DMS53 (cell line): ENCODE data around the gene DNAH9.

Source experiments
- DNase-seq: peaks from one replicate; lab custom pipeline; 2025; lab: John Stamatoyannopoulos, UW

The DNAH9 gene

GRCh38 chr17:11840831-11841230 lies 242.6 kb downstream of the DNAH9 start:
- no peak for DNase-seq

GRCh38 chr17:11848330-11848729 lies 250.1 kb downstream of the DNAH9 start:
- DNase-seq, result no peak

DNA sequence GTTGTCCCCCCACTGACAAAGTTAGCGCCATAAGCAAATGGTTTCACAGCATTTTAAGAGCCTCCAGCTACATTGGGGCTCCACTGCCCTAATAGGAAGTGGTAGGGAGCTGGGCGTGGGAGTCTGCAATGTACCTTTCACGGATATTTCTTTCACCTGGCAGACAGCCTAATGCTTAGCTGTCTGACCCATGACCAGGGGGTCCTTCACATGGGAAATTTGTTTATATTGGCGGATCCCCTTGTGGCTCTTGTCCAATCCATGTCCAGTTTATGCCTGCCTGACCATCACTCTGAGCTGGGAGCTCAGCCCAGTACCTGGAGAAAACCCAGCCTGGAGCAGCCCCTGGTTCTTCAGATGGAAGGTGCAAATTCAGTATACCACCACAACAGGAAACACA lies 254.0 kb downstream of the DNAH9 start:
- no peak for DNase-seq

- DNase-seq, result no peak
Observed at GRCh38 chr17:11852912-11853311, 254.6 kb downstream of the DNAH9 start.

DNA sequence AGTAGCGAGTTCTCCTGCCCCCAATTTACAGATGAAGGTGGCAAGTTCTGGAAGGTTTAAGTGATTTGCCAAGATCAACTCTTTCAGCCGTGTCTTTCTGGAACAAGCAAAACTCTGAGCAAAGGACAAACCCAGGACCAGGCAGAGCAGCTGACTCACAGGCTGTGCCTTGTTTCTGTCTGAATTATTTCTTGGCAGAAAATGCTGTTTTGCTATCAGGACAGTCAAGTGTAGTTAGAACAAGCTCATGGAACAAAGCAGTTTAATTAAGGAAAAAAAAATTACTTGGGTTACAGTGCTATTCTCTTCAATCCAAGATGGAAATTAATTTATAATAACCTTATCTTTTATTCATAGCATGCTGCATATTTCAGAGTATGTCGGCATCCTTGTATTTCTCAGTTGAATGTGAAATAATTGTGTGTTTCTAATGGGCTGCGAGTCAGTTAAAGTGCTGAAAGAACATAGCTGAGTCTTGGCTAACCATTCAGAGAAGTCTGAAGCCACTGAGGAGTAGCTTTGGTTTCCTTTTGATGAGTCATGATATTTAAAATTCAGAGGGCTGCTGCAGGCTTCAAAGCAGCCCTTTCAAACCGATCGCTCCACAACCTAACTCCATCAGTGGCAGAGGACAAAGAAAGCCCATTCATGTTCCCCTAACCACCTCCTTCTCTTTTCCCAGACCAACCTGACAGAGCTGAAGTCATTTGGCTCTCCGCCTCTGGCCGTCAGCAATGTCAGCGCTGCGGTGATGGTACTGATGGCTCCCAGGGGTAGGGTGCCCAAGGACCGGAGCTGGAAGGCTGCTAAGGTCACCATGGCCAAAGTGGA lies 255.3 kb downstream of the DNAH9 start:
- DNase-seq, result no peak

DNA sequence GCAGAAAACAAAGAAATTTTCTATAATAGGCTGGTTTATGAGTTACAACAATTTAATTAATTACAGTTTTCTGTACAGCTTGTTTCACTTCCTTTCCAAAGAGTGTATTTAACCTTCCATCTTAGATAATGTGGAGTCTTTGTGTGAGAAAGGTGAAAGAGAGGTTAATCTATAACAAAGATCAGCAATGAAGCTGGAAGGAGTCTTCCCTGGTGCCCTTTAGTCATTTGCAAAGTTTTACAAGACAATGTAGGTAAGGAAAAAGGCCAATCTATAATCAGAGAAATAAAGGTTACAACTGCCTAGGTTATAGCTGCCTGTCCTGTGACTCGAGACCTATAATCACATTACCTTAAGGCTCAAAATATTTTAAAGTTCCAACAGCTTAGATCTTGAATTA lies 257.0 kb downstream of the DNAH9 start:
- no peak for DNase-seq

DNA sequence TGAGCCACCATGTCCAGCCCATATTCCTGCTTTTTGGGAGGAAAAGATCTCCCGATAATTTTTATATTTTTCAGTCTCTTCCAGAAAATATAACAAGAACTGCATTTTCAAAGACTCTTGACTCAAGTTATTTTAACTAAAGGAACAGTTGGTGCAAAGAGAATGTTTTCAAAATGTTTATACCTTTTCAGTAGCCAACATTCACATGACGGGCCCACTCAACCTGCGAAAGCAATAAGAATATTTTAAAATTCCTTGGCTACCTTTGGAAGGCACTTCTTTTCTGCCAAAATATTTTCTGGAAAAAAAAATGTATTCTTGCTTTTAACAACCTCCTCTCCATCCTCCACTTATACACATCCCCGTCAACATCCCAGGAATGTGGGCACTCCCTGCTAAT lies 258.7 kb downstream of the DNAH9 start:
- no peak for DNase-seq

GRCh38 chr17:11869680-11870394 lies 271.6 kb downstream of the DNAH9 start:
- no peak for DNase-seq

- no peak for DNase-seq
Observed at GRCh38 chr17:11871773-11872172, 273.5 kb downstream of the DNAH9 start.

GRCh38 chr17:11874756-11875155 lies 276.5 kb downstream of the DNAH9 start:
- DNase-seq, result no peak

GRCh38 chr17:11880714-11881113 lies 282.4 kb downstream of the DNAH9 start:
- peak; percentile 32 for DNase-seq

DNA sequence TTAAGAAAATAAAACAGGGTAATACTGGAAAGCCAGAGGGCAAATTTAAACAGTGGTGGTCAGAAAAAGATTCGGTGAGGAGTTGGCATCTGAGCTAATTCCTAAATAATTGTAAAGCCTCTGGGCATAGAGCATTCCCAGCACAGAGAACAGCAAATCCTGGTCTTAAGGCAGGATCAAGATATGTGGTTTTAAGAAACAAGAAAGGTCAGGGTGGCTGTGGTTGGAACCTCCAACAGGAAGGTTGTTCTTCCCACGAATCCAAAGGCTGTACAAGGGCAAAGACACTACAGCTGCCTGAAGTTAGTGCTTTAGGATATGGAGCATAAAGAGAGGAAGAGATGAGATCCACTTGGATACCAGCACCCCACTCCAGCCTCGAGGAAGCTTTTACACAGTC lies 284.4 kb downstream of the DNAH9 start:
- DNase-seq, result no peak

GRCh38 chr17:11885051-11885450 lies 286.8 kb downstream of the DNAH9 start:
- no peak for DNase-seq

GRCh38 chr17:11889266-11889665 lies 291.0 kb downstream of the DNAH9 start:
- no peak for DNase-seq

DNA sequence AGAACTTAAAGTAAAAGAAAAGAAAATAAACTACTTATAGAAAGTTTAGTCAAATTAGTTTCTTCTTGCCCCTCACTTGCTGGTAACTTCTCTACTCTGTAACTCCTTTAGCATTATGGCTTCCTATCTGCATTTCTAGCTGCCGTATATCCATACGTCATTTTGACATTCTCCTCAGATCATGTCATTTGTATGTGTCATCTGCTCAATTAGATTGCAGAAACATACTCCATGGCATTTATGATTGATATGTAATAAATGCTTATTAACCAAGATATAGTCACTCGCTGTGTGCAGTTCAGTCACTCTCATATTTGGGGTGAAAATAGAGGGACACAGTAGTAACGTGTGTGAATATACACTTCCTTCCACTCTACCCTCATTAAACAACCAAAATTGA lies 295.6 kb downstream of the DNAH9 start:
- no peak for DNase-seq

DNA sequence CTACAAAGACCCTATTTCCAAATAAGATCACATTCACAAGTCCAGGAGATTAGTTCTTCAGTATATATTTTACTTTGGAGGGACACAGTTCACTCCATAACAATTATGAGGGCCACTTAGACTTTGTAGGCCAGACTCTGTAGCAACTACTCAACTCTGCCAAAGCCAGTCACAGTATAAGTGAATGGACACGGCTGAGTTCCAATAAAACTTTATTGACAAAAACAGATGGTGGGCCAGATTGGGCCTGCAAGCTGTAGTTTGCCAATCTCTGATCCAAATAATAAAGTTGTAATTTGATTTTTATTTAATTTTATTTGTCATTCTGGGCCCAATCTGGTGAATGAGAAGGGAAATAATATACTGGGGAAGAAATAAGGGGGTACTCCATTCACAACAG lies 297.9 kb downstream of the DNAH9 start:
- DNase-seq, result no peak

DNA sequence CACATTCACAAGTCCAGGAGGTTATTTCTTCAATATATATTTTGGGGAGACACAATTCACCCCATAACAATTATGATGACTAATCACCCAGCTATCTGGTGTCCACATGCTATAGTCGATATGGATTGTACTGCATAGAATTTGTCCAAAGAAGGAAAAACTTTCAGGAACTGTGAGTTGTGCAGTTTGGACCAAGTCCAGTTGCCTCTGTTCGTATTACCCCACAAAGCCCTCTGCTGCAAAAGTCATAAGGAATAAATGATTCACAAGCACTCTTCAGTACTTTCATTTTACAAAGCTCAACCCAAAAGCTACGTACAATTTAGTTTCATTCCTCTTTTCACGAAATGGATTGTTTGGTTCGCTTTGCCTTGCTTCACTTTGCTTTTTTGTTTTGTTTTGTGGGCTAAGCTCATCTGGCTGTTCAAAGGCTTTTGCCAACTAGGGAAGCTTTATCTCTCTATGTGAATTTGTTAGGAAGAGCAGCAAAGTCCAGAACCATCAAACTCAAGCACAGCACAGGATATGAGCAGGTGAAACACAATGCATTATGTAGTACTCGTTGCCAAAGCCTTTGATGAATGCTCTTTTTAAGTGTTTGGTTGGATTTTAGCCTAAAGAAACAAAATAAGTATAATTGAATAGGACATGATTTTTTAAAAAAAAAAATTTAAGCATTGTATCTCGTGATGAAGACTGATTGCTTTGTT lies 300.4 kb downstream of the DNAH9 start:
- DNase-seq, result no peak

DNA sequence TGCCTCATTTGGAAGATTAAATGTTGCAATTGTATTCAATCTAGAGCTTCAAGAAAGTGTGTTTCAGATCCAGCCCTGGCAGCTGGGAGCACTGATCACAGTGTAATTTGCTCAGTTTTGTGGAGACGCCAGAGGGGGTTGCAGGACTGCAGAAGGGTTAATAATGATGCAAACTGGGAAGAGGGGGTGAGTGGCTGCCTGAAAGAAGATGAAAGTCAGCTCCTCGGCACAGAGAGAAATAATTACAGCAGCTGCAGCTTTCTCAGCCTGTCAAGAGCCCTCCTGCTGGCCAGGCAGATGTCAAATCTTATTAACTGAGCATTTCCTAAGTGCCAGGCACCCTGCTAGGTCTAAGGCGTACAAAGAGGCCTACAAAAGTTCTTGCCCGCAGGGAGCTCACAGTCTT lies 301.3 kb downstream of the DNAH9 start:
- no peak for DNase-seq

- no peak for DNase-seq
Observed at GRCh38 chr17:11900041-11900476, 301.8 kb downstream of the DNAH9 start.

DNA sequence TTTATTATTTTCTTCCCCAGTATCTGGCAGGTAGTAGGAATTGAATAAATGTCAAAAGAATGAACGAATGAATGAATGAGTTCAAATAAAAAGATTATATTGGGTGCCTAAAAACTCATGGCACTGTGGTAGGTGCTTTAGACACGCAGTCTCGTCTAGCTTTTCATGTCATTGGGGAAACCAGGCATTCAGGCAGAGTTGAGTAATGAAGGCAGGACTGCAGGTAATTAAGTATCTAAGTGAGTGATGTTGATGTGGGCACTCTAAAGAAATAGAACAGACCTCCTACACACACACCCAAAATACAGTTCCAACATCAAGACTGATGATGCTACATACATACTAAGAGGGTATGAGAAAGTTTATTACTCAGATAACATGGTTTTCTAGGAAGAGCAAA lies 302.4 kb downstream of the DNAH9 start:
- DNase-seq, result no peak

GRCh38 chr17:11901931-11902330 lies 303.7 kb downstream of the DNAH9 start:
- no peak for DNase-seq

DNA sequence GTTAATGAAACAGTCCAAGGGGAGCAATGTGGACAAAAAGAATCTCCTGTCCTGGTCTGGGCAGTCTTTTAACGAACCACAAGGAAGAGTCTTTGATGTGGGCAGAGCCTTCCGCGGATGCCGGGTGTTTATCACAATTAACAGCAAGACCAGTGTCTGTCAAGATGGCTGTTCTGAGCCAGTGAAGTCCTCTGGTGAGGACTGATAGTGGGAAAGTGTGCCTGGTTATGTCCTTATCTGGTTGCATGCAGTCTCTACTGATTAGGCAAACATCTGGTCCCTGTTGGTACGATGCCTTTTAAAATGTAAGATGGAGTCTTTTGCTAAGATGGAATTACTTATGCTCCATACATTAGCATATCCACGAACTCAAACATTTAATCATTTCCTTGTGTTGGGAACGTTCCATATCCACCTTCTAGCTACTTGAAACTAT lies 310.5 kb downstream of the DNAH9 start:
- DNase-seq, result no peak

- DNase-seq, result no peak
Observed at GRCh38 chr17:11909348-11909747, 311.1 kb downstream of the DNAH9 start.
